CD14-positive monocyte (primary cell): Measurements from ENCODE around the gene PTPRN2. TPM values are rescaled to one million over a fixed set of nuclear protein-coding genes. Genes with fewer than 3 reads are reported as not detected.

Experiments
- DNase-seq, 3 donors: peaks; one replicate each; pipeline ENCODE4 v3.0.0-alpha.2; 2011 to 2022
- H2AFZ ChIP-seq: 2 replicates; pipeline ENCODE4 v1.6.0; 2012; ENCODE audit warnings: mild to moderate bottlenecking, low read depth, low read length, inconsistent platforms; ENCODE audit not compliant: insufficient read depth, poor library complexity, severe bottlenecking
- H3K27ac ChIP-seq, 2 donors: 1 replicate in 1 of 2; 2 replicates in 1 of 2; pipeline ENCODE4 v1.5.1; 2012 to 2013; ENCODE audit warnings: low read length in 2 of 2, control low read depth in 1 of 2, inconsistent platforms in 1 of 2, low read depth in 1 of 2, mild to moderate bottlenecking in 1 of 2
- H3K27me3 ChIP-seq, 2 donors: one replicate each; pipeline versions ENCODE4 v1.6.0 to v1.6.1; 2011 to 2013; ENCODE audit warnings: low read length in 2 of 2; ENCODE audit not compliant: control insufficient read depth in 2 of 2, insufficient read depth in 2 of 2
- H3K36me3 ChIP-seq, 2 donors: replicated peaks in 1 of 2; 1 replicate in 1 of 2; 2 replicates in 1 of 2; pipeline versions ENCODE4 v1.5.1 to v1.6.1; 2012 to 2013; ENCODE audit warnings: low read length in 2 of 2, control low read depth in 1 of 2, inconsistent platforms in 1 of 2, mild to moderate bottlenecking in 1 of 2; ENCODE audit not compliant: insufficient read depth in 2 of 2, control insufficient read depth in 1 of 2
- H3K4me1 ChIP-seq, 2 donors: 1 replicate in 1 of 2; 2 replicates in 1 of 2; pipeline versions ENCODE4 v1.5.1 to v1.6.1; 2012 to 2013; ENCODE audit warnings: low read length in 2 of 2, control low read depth in 1 of 2, inconsistent platforms in 1 of 2, mild to moderate bottlenecking in 1 of 2, moderate library complexity in 1 of 2; ENCODE audit not compliant: insufficient read depth in 2 of 2, control insufficient read depth in 1 of 2
- H3K4me2 ChIP-seq: replicated peaks from 2 replicates; pipeline ENCODE3; 2012; ENCODE audit warnings: low read length, moderate library complexity, mild to moderate bottlenecking; ENCODE audit not compliant: poor library complexity, severe bottlenecking; ENCODE audit errors: extremely low read depth
- H3K4me3 ChIP-seq, 3 experiments: fragments of 200-600 bp in 1 of 3; sonication (generic) in 1 of 3; replicated peaks in 1 of 3; 1 replicate in 2 of 3; 2 replicates in 1 of 3; pipeline ENCODE4 v1.5.1; 2011 to 2013; ENCODE audit warnings: low read length in 3 of 3, mild to moderate bottlenecking in 3 of 3, control low read depth in 2 of 3, low read depth in 2 of 3, inconsistent platforms in 1 of 3, moderate library complexity in 1 of 3
- H3K79me2 ChIP-seq: 2 replicates; pipeline ENCODE4 v1.6.0; 2012; ENCODE audit warnings: mild to moderate bottlenecking, control low read depth, inconsistent platforms, low read length, moderate library complexity; ENCODE audit not compliant: insufficient read depth
- H3K9ac ChIP-seq: 2 replicates; pipeline ENCODE4 v1.6.0; 2017; ENCODE audit warnings: low read length, mild to moderate bottlenecking; ENCODE audit not compliant: insufficient read depth, poor library complexity, severe bottlenecking
- H3K9me3 ChIP-seq, 2 donors: replicated peaks in 1 of 2; 1 replicate in 1 of 2; 2 replicates in 1 of 2; pipeline versions ENCODE4 v1.5.1 to v1.6.1; 2012 to 2013; ENCODE audit warnings: low read length in 2 of 2, control low read depth in 1 of 2; ENCODE audit not compliant: control insufficient read depth in 1 of 2, insufficient read depth in 1 of 2
- H4K20me1 ChIP-seq: 2 replicates; pipeline ENCODE4 v1.6.0; 2012; ENCODE audit warnings: mild to moderate bottlenecking, low read length, control low read depth, moderate library complexity; ENCODE audit not compliant: insufficient read depth
- H3K27ac Mint-ChIP-seq, 7 donors: one replicate each; pipeline ENCODE4 v1.8.0; 2020; ENCODE audit warnings: mild to moderate bottlenecking in 7 of 7, mixed read lengths in 7 of 7, moderate library complexity in 6 of 7, inconsistent platforms in 2 of 7
- H3K27me3 Mint-ChIP-seq, 3 donors: one replicate each; pipeline ENCODE4 v1.8.0; 2021 to 2022; ENCODE audit warnings: low read depth in 3 of 3, mild to moderate bottlenecking in 3 of 3, mixed read lengths in 3 of 3, moderate library complexity in 3 of 3, inconsistent platforms in 1 of 3
- H3K36me3 Mint-ChIP-seq, 2 donors: one replicate each; pipeline ENCODE4 v1.8.0; 2020; ENCODE audit warnings: mixed read lengths in 2 of 2, inconsistent platforms in 1 of 2, mild to moderate bottlenecking in 1 of 2
- H3K4me1 Mint-ChIP-seq: one replicate; pipeline ENCODE4 v1.8.0; 2020; ENCODE audit warnings: mild to moderate bottlenecking, mixed read lengths
- H3K4me3 Mint-ChIP-seq, 2 donors: one replicate each; pipeline ENCODE4 v1.8.0; 2020; ENCODE audit warnings: mild to moderate bottlenecking in 2 of 2, mixed read lengths in 2 of 2, moderate library complexity in 1 of 2
- H3K9me3 Mint-ChIP-seq, 7 donors: one replicate each; pipeline ENCODE4 v1.8.0; 2020 to 2022; ENCODE audit warnings: mixed read lengths in 7 of 7, mild to moderate bottlenecking in 6 of 7, moderate library complexity in 6 of 7, inconsistent platforms in 2 of 7
- CTCF ChIP-seq: fragments of 200-600 bp; IDR thresholded peaks from one replicate; pipeline ENCODE4 v1.8.0; 2022; ENCODE audit warnings: antibody characterized with exemption, mild to moderate bottlenecking
- WGBS: methylation state at CpG from one replicate; pipeline ENCODE4 v1.1.5; 2013; ENCODE audit warnings: missing lambda C conversion rate; ENCODE audit not compliant: insufficient coverage; 5-methylcytosine and 5-hydroxymethylcytosine counted together
- intact Hi-C, 2 donors: fragments of 100-400 bp; cut with micrococcal nuclease; formaldehyde crosslinking; loops; one replicate each; pipeline versions ENCODE4 v1.15.0 to v1.15.1; 2023
- polyA plus RNA-seq, 3 donors: library from polyadenylated mRNA; depleted of rRNA in 1 of 3; unstranded in 2 of 3; stranded (reverse) in 1 of 3; fragments of 300-500 nt in 2 of 3; fragments of >200 nt in 1 of 3; fragmentation: Illumina TruSeq in 2 of 3; gene quantifications; 1 replicate in 2 of 3; 2 replicates in 1 of 3; pipeline ENCODE4 v1.2.3, GENCODE V29; 2012 to 2021

PTPRN2 gene
- polyA plus RNA-seq, 3 donors, result 0.25 to 1.4 (median 0.97) TPM

- intact Hi-C loops, result no loop called here
- Mint-ChIP-seq H3K27me3 (peaks cover 0 to 2% (median under 1%) of the 10 kb centered on the region in 3 donors), H3K4me1 (no peaks in the 10 kb centered on the region), H3K9me3 (peaks cover 0 to 6% (median 2%) of the 10 kb centered on the region in 7 donors), H3K4me3 (no peak overlapping the region), H3K36me3 (no peaks in the 10 kb centered on the region), H3K27ac (no peak overlapping the region)
- H3K27me3 ChIP-seq, result no peaks in the 10 kb centered on the region
- no peak for DNase-seq
- H2AFZ ChIP-seq, result no peak overlapping the region
- H3K9ac ChIP-seq, result no peak overlapping the region
- no peak overlapping the region for H3K4me3 ChIP-seq
- H3K9me3 ChIP-seq, result no peaks in the 10 kb centered on the region
- no peaks in the 10 kb centered on the region for H3K79me2 ChIP-seq
- no peak for TF ChIP-seq CTCF
- H3K4me1 ChIP-seq, result no peaks in the 10 kb centered on the region
- H3K4me2 ChIP-seq, result no peak overlapping the region
- WGBS, result 67% methylated on average over 1 of the region's 6 CpGs
- no peaks in the 10 kb centered on the region for H4K20me1 ChIP-seq
- H3K27ac ChIP-seq, result no peak overlapping the region
- H3K36me3 ChIP-seq, result no peaks in the 10 kb centered on the region
Observed at GRCh38 chr7:158369290-158369689, 218.3 kb downstream of the PTPRN2 start.

DNA sequence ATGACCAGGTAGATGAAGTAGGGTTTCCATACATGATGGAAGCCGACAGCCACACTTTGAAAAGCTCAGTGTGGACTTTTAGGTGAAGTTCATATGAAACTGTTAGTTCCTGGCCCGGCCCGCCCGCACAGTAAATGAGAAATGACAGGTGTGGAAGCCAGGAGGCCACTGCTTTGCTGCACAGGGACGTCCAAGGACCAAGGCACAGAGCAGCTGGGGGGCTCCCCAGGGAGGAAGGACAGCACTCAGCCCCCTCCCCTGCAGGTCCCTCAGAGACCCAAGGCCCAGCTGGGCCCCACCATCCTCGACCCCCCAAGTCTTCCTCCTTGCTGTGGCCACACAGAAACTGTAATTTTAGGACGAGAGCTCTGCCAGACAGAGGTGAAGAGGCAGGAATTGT lies 219.2 kb downstream of the PTPRN2 start:
- no peaks in the 10 kb centered on the region for H4K20me1 ChIP-seq
- no peaks in the 10 kb centered on the region for H3K36me3 ChIP-seq
- H3K4me2 ChIP-seq, result no peak overlapping the region
- intact Hi-C loops, result no loop called here
- no peak overlapping the region for H3K9ac ChIP-seq
- peaks cover 0 to 2% (median 0%) of the 10 kb centered on the region in 3 donors for H3K27me3 Mint-ChIP-seq
- no peak for TF ChIP-seq CTCF
- no peaks in the 10 kb centered on the region for H3K36me3 Mint-ChIP-seq
- no peaks in the 10 kb centered on the region for H3K27me3 ChIP-seq
- no peaks in the 10 kb centered on the region for H3K4me1 ChIP-seq
- 68% methylated on average over 7 of the region's 7 CpGs for WGBS
- no peak overlapping the region for H3K27ac Mint-ChIP-seq
- no peak overlapping the region for H3K4me3 Mint-ChIP-seq
- peaks cover 0 to 6% (median 2%) of the 10 kb centered on the region in 7 donors for H3K9me3 Mint-ChIP-seq
- H3K4me3 ChIP-seq, result no peak overlapping the region
- no peak overlapping the region for H3K27ac ChIP-seq
- H3K4me1 Mint-ChIP-seq, result no peaks in the 10 kb centered on the region
- H3K79me2 ChIP-seq, result no peaks in the 10 kb centered on the region
- no peak overlapping the region for H2AFZ ChIP-seq
- no peaks in the 10 kb centered on the region for H3K9me3 ChIP-seq
- no peak for DNase-seq
